Neural progenitor cell (in vitro differentiated cells): ENCODE measurements around the gene SRL.

Experiments used
- EZH2 ChIP-seq: fragments of 200-600 bp; sonication (generic); IDR thresholded peaks from 2 replicates; pipeline ENCODE4 v1.6.1; 2017; ENCODE audit warnings: antibody characterized with exemption, mild to moderate bottlenecking, moderate library complexity
- EZH2phosphoT487 ChIP-seq: fragments of 200-600 bp; sonication (generic); IDR thresholded peaks from 2 replicates; pipeline ENCODE4 v1.6.1; 2017; ENCODE audit warnings: antibody characterized with exemption
- TF ChIP-seq, protein P1 (sequence below): fragments of 200-600 bp; sonication (generic); IDR thresholded peaks from 2 replicates; pipeline ENCODE4 v1.5.1; 2017; ENCODE audit warnings: antibody characterized with exemption, mild to moderate bottlenecking

DNA sequence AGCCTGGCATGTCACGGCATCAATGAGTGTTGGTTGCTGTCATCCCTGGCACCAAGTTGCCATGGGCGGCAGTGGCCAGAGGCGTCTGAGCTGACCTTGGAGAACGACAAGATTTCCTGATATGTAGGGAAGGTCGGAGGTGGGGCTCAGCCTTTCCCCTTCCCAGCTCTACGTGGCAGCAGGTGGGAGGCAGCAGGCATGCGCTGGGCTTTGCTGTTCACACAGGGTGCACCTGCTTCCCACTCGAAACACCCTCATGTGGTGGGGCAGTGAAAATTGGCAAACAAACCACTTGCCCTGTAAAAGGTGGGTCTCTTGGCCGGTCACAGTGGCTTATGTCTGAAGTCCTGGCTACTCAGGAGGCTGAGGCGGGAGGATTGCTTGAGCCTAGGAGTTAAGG lies 43.3 kb upstream of the SRL start:
- TF ChIP-seq, protein P1, sequence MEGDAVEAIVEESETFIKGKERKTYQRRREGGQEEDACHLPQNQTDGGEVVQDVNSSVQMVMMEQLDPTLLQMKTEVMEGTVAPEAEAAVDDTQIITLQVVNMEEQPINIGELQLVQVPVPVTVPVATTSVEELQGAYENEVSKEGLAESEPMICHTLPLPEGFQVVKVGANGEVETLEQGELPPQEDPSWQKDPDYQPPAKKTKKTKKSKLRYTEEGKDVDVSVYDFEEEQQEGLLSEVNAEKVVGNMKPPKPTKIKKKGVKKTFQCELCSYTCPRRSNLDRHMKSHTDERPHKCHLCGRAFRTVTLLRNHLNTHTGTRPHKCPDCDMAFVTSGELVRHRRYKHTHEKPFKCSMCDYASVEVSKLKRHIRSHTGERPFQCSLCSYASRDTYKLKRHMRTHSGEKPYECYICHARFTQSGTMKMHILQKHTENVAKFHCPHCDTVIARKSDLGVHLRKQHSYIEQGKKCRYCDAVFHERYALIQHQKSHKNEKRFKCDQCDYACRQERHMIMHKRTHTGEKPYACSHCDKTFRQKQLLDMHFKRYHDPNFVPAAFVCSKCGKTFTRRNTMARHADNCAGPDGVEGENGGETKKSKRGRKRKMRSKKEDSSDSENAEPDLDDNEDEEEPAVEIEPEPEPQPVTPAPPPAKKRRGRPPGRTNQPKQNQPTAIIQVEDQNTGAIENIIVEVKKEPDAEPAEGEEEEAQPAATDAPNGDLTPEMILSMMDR, result no peak
- TF ChIP-seq EZH2phosphoT487 (no peak), EZH2 (no peak)
